ENCODE data around the gene SNU13. TPM values are rescaled to one million over a fixed set of nuclear protein-coding genes. Genes with fewer than 3 reads are reported as not detected.

Gene SNU13
- total RNA-seq = 139 and 170 TPM in 2 replicates

GRCh38 chr22:41688365-41689211, at the start of gene SNU13:
SNU13 (minus strand) TSS chr22:41688867; CDS start chr22:41688796, 71 bp downstream.

GRCh38 chr22:41699264-41700107, 10.8 kb upstream of the SNU13 start, which contains the start of gene MEI1:
MEI1 (plus strand) TSS chr22:41699503; CDS start chr22:41699539, 36 bp downstream.

Other genes with a start within 250 kb of the SNU13 start
- gene TOB2, start 242.1 kb downstream of the SNU13 start, total RNA-seq = 27.1 and 36.6 TPM in 2 replicates
- gene PHF5A, start 220.2 kb downstream of the SNU13 start, total RNA-seq = 47.5 and 55.6 TPM in 2 replicates
- 103 and 109 TPM in 2 replicates for gene ACO2, start 219.8 kb downstream of the SNU13 start, total RNA-seq
- 10.5 and 27.7 TPM in 2 replicates for gene POLR3H, start 144.4 kb downstream of the SNU13 start, total RNA-seq
- gene CSDC2, start 127.9 kb downstream of the SNU13 start, total RNA-seq = 2.3 and 2.7 TPM in 2 replicates
- gene PMM1, start 99.0 kb downstream of the SNU13 start, total RNA-seq = 81.0 and 105 TPM in 2 replicates
- gene DESI1, start 67.8 kb downstream of the SNU13 start, total RNA-seq = 23.9 and 31.1 TPM in 2 replicates
- 492 and 504 TPM in 2 replicates for gene XRCC6, start 67.6 kb downstream of the SNU13 start, total RNA-seq
- gene MEI1, start 10.6 kb upstream of the SNU13 start, total RNA-seq = 4.6 and 8.6 TPM in 2 replicates
- 12.8 and 13.3 TPM in 2 replicates for gene CCDC134, start 111.8 kb upstream of the SNU13 start, total RNA-seq
- gene SREBF2, start 144.2 kb upstream of the SNU13 start, total RNA-seq = 72.4 and 74.4 TPM in 2 replicates
- gene SHISA8, start 226.2 kb upstream of the SNU13 start, total RNA-seq = not detected in 2 replicates
- 0.18 TPM in 1 of 2 replicates, not detected in the other for gene TNFRSF13C, start 237.9 kb upstream of the SNU13 start, total RNA-seq